Measurements from ENCODE around the gene TRIM14. TPM values are rescaled to one million over a fixed set of nuclear protein-coding genes. Genes with fewer than 3 reads are reported as not detected.
"Not testable (repeated sequence)": the region's sequence is repeated elsewhere in the genome, so short reads cannot be mapped to it uniquely, and the experiment has no call there.

The TRIM14 gene
- total RNA-seq, 1 donor from 2014 or later: 11.3 TPM

- DNase-seq (ENCODE audit: low read depth): no peak
Measured at GRCh38 chr9:98083566-98084183, 35.3 kb downstream of the TRIM14 start.

DNA sequence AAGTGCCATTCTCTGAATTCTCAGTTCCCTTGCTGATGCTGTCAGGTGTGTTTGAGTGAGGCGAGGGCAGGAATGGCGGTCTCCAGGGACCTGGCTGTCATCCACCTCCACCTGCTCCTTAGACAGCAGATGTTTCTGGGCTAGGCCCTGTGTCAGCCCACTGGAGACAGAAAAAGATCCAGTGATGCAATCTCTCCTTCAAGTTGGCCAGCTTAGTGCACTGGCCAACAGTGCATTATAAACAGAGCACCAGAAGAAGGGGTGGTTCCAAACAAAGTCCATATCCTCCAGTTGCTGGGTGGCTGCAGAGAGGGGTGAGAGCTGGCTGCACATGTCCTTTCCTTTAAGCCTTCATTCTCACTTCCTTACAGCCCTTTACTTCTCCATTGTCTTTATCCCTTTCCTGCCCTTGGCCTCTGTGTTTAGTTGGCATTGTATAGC, 35.9 kb downstream of the TRIM14 start:
- DNase-seq (ENCODE audit: low read depth): no peak

DNA sequence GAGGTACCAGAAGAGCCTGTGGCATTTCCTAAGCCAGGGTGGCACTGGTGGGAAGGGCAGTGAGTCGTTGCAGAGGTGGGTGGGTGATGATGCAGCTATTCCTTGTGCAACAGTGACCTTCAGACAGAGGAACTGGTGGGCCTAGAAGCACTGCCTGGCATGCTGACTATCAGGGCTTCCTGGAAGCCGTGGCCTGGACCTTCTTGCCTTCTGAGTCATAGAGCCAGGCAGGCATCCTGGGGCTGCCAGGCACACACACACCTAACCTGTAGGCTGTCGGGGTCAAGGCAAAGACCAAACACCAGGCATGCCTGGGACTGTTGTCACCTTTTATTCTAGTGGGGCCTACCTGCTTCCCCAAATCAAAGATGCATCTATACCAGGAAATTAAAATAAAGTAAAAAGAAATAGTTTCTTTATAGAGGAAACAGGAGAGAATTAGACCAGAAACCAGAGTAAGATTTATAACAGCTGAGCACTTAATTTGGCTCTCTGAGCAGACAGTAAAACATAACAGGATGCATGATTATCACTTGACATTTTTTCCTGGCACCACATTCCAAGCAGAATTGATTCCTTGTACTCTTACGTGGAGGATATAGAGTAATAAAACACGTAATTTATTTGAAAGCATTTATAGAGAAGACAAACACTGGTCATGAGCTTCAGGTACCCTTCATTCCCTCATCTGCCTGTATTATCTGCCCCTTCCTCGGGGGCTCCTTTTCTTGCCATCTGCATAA, 37.4 kb downstream of the TRIM14 start:
- peak; percentile 94 for DNase-seq (ENCODE audit: low read depth)

DNA sequence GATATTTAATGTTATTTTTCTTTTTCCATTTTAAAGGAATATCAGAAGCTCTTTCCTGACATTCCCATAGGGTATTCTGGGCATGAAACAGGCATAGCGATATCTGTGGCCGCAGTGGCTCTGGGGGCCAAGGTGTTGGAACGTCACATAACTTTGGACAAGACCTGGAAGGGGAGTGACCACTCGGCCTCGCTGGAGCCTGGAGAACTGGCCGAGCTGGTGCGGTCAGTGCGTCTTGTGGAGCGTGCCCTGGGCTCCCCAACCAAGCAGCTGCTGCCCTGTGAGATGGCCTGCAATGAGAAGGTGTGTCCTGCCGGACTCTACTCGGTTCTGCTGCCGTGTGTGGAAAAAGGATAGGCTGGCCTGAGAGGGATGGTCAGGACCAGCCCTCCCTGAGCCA, 38.2 kb downstream of the TRIM14 start:
- no peak for DNase-seq (ENCODE audit: low read depth)

GRCh38 chr9:98080326-98080725, 38.7 kb downstream of the TRIM14 start:
- DNase-seq (ENCODE audit: low read depth): peak; percentile 75

DNA sequence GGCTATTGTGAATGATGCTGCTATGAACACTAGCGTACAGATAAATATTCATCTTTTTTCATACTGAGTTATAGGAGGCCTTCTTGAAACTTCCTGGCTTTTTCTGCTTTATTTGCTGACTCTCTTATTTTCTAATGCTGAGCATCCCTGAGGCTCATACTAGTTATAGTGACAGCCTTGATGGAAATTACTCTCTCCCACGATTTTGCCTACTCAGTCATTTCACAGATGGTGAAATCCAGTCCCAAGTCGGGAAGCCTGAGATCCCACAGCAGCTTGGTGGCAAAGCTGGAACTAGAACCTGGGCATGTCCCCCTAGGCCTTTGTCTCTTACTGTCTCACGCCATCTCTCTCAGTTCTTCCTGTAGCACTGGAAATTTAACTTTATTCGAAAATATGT, 40.1 kb downstream of the TRIM14 start:
- no peak for DNase-seq (ENCODE audit: low read depth)

- DNase-seq (ENCODE audit: low read depth): not testable (repeated sequence)
Measured at GRCh38 chr9:98076514-98076890, 42.5 kb downstream of the TRIM14 start.

GRCh38 chr9:98075332-98075805, 43.7 kb downstream of the TRIM14 start:
- DNase-seq (ENCODE audit: low read depth): peak; percentile 87

DNA sequence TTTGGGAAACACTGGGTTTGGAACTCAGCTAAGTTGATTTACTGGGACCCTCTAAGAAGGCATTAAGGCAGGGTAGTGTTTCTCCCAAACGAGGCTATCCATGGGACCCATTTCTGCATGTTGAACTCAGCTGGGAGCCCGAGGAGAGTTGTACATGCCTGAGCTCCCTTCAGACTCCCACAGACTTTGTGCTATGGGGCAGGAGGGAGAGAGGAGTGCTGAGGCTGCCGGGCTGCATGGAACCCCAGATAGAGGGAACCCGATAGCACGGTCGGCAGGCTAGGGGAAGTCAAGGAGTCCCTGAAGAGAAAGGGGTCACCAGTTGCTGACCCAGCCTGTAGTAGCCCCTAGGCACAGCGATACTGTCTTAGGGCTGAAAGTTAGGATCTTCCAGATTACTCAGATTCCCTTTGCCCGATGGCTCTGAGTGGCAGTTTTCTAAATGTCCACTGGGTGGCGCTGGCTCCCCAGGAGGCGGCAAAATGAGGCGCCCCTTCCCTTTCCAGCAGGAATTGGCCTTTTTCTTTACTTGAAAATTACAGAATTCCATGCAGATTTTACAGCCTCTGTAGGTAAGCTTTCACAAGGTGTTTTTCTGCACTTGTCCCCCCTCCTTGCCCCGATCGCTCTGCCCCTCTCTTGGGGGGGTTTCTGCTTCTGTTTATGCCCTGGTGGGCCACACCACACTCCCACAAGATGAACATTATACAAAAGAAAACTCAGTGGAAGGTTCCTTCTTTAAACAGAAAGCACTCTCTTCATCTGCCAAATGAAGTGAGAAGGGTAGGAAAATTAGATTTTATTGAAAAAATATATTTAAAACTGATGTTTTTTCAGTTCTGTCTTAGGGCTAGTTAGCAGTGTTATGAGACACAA, 44.7 kb downstream of the TRIM14 start:
- no peak for DNase-seq (ENCODE audit: low read depth)

GRCh38 chr9:98071737-98072136, 47.3 kb downstream of the TRIM14 start:
- no peak for DNase-seq (ENCODE audit: low read depth)

DNA sequence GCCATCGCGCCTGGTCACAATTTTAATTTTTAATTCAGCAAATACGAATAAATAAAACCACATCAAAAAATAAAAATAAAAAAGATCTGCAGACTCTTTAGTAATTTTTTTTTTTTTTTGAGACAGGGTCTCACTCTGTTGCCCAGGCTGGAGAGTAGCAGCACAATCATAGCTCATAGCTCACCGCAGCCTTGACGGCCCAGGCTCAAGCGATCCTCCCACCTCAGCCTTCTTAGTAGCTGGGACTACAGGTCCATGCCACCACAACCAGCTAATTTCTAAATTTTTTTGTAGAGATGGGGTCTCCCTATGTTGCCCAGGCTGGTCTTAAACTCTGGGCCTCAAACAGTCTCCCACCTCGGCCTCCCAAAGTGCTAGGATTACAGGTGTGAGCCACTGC, 48.3 kb downstream of the TRIM14 start:
- DNase-seq (ENCODE audit: low read depth): no peak

DNA sequence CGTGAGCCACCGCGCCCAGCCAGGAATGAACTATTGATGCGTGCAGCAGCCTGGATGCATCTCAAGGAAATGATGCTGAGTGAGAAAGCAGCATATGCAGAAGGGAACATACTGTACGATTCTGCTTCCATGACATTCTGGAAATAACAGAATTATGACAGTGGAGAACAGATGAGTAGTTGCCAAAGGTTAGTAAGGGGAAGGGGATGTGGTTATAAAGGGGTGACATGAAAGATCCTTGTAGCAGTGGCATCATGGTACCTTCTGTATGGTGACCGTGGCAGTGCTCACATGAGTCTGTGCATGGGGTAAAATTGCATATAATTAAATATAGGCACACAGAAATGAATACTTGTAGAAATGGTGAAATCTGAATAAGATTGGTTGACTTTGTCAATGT, 49.5 kb downstream of the TRIM14 start:
- no peak for DNase-seq (ENCODE audit: low read depth)

DNA sequence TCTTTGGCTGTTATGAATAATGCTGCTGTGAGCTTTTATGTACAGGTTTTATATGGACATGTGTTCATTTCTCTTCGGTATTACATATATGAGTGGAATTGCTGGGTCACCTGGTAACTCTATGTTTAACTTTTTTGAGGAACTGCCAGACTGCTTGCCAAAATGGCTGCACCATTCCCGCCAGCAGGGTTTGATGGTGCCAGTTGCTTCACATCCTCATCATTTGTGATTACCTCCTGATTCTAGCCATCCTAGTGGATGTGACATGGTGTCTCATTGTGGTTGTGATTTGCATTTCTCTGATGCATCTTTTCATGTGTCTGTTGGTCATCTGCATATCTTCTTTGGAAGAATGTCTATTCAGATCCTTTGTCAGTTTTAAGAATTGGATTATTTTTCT, 51.8 kb downstream of the TRIM14 start:
- no peak for DNase-seq (ENCODE audit: low read depth)

- DNase-seq (ENCODE audit: low read depth): no peak
Measured at GRCh38 chr9:98066235-98066634, 52.8 kb downstream of the TRIM14 start.

GRCh38 chr9:98064623-98065392, 54.2 kb downstream of the TRIM14 start:
- DNase-seq (ENCODE audit: low read depth): no peak

DNA sequence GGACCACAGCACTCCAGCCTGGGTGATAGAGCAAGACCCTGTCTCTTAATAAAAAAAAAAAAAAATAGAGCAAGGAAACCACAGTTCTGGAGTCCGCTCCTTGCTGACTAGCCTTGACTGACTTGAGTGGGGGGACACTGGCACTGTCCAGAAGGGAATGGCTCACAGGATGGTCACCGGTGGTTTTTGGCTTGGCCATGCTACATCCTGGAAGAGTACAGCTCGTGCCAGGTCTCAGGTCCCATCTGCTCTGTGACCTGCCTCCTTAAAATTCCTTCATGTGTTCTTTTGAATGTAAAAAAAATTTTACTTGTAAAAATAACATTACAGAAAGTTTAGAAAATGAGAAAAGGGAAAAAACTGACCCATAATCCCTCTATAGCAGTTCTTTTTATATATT, 56.9 kb downstream of the TRIM14 start:
- no peak for DNase-seq (ENCODE audit: low read depth)

DNA sequence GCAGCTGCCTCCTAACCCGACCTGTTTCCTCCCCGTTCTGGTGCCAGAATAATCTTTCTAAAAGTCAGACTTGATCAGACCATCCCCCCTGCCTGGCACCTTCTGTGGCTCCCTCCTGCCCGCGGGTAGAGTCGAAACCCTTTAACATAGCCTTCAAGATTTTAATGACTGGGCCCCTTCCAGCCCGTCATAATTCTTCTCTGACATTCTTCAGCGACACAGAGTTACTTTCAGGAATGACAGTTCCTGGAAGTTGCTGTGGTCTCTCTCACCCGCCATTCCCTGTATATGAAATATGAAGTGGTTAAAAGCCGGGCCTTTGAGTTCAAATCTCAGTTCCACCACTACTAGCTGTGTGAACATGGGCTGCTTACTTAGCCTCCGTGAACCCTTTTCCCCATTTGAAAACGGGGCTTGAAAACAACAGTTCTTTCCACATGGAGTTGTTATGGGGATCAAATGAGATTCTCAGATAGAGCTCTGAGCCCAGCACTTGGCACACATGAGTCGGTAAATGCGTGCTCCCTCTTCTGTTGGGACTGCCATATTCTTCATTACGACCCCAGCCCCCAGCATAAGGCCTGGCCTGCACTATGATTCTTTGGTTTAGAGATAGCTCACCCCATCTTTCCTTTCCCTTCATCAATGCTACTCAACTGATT, 61.8 kb downstream of the TRIM14 start:
- DNase-seq (ENCODE audit: low read depth): no peak

- DNase-seq (ENCODE audit: low read depth): peak; percentile 83
Measured at GRCh38 chr9:98056269-98057137, 62.5 kb downstream of the TRIM14 start, which contains the start of gene NANS. Gene NANS (plus strand): TSS chr9:98056732. CDS start chr9:98056809, 77 bp downstream.

- no peak for DNase-seq (ENCODE audit: low read depth)
Measured at GRCh38 chr9:98054376-98054951, 64.6 kb downstream of the TRIM14 start.

- DNase-seq (ENCODE audit: low read depth): no peak
Measured at GRCh38 chr9:98050351-98050750, 68.7 kb downstream of the TRIM14 start.

Data from renal cortical epithelial cell (primary cell).